NCI-H1436 treated with DMSO at 0.1 percent for 48 hours (cell line): ENCODE measurements around the gene MEF2A.

Experiments used
- DNase-seq: peaks from one replicate; lab custom pipeline; 2025; lab: John Stamatoyannopoulos, UW

The MEF2A gene

DNA sequence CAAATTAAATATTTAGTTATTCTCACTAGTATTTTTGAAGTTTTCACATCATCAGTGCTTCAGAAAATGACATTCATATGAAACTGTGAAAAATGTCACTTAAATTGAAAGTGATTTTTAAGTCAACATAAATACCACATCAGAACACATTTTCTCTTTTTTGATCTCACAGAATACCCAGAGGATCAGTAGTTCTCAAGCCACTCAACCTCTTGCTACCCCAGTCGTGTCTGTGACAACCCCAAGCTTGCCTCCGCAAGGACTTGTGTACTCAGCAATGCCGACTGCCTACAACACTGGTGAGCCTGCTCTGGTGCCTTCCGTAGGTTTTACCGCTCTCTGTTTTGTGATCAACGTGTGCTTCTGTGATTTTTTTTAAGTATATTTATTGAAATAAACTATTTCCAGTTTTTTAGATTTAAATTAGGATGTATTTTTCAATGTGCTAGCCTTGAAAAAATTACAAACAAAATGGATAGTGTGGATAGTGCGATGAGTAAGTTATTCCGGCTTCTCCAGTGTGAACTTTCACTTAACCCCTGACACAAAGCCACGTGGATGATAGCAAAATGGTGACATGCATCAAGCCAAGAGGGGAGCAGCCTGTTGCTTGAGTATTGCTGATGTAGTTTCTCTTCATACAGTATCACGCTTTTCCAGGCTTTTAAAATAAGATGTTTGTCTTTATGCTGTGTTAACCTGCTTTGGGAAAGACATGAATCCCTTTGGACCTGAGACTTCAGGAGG lies 140.9 kb downstream of the MEF2A start:
- DNase-seq = no peak

DNA sequence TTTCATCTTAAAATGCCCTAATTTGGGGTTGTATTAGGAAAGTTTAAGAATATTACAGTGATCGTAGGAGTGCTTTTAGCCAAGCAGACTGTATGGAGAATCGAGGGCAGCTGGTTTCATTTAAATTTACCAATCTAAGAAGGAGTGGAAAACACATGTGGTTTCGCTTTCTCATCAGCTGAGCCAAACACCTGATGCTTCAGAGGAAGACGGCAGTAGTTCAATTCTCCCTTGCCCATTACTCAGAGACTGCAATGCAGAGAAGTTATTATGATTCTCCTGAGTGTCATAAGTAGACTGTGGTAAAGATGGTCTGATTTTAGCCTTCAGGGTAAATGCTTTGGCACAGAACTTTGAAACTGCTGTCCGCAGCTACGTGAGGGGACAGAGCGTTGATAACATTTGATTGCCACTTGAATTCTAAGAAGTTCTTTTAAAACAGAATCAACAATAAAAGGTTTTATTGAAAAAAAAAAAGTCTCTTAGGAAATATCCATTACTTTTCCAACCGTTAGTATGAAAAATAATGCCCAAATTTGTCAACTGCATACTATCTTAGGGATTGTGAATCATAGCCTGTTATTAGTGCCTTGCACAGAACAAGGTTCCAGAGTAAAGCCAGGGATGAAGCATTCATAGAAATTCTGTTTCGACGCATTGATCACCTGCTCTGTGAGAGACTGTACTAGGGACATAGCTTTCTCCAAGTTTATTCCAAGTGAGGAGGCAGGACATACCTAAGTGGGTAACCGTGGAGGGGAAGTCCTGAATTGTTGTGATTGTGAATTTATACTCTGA lies 141.9 kb downstream of the MEF2A start:
- DNase-seq = no peak

DNA sequence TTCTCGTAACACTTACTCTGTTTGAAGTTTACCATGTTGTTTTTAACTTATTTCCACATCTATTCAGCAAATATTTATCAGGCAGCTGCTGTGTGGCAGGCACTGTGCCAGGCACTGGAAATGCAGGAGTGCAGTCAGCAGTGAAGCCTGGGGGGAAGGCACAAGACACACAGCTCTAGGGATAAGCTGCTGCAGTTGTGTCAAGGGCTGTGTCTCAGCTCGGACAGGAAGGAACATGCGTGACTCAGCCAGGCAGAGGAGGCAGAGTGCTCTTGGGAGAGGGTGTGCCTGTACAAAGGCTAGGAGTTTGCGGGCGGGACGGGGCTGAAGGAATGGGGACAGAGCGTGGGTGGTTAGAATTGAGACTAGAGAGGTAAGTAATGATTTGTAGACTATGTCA lies 142.8 kb downstream of the MEF2A start:
- DNase-seq = no peak

DNA sequence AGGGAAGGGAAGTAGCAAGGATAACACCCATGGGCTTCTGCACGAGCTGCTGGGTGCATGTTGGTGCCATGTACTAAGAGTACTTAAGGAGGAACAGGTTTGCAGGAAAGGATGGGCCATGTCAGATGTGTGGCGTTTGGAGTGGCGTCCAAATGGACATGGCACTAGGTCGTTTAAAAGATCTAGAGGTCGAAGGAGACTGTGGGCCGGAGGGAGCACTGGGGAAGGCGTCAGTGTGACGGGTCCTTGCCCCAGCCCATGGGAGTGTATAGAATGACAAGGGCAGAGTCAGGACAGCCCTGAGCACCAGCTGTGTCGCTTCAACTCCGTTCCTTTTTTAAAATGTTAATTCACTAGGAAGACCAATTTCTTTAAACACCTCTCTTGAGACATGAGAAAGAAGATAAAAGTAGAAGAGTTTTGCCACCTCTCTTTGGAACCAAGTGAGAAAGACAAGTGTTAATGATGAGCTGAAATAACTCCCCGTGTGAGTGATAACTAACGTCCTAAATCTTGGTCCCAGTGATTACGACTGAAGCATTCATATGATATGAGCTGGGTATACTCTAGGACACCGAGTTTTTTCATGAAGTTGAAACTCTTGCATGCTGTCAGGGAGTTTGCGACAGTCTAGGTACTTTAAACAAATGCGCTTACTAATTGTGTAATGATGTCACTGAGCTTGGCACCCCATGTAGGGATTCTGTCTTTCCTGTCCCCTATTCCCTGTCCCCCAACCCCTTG lies 143.6 kb downstream of the MEF2A start:
- DNase-seq = no peak

DNA sequence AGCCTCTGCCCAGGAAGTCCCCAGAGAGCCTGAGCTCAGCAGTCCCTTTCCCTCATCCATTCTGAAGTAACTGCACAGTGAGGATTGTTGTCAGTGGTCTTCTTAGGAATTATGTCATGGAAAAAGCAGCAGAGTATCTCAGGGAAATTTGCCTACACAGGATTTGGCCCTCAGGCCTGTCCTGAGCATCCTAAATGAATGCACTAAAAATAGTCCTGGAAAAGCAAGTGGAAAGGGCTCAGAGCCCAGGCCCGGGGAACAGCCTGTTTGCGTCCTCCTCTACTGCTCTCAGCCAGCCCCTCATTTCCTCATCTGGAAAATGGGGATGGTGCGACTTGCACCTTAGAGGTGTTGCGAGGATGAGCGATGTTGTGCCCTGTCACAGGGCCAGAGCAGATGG lies 145.8 kb downstream of the MEF2A start:
- no peak for DNase-seq

DNA sequence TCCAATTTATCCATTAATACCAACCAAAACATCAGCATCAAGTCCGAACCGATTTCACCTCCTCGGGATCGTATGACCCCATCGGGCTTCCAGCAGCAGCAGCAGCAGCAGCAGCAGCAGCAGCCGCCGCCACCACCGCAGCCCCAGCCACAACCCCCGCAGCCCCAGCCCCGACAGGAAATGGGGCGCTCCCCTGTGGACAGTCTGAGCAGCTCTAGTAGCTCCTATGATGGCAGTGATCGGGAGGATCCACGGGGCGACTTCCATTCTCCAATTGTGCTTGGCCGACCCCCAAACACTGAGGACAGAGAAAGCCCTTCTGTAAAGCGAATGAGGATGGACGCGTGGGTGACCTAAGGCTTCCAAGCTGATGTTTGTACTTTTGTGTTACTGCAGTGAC lies 146.6 kb downstream of the MEF2A start:
- no peak for DNase-seq

DNA sequence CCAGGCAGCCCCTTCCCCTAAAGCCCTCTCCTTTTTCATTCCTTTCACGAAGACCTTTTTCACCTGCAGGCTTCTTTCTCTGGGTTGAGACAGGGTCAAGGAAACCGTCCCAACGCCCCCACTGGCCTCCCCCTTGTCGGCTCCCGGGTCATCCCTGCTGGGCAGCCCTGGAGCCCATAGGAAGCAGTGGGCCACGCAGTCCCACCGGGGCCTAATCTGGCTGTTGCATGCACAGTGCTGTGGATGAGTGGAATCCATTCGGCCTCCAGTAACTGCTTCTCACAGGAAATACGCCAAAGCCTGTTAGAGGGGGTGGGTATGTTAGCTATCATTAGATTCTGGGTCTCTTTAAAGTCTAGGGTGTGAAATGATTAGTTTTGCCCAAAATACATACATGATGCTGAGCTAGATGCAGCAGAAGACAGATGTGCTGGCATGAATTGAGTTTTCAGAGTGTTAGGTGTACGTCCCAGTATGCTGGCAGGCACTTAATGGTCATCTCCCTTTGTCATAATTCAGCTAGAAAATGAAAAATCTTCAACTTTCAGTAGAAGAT lies 150.8 kb downstream of the MEF2A start:
- no peak for DNase-seq

DNA sequence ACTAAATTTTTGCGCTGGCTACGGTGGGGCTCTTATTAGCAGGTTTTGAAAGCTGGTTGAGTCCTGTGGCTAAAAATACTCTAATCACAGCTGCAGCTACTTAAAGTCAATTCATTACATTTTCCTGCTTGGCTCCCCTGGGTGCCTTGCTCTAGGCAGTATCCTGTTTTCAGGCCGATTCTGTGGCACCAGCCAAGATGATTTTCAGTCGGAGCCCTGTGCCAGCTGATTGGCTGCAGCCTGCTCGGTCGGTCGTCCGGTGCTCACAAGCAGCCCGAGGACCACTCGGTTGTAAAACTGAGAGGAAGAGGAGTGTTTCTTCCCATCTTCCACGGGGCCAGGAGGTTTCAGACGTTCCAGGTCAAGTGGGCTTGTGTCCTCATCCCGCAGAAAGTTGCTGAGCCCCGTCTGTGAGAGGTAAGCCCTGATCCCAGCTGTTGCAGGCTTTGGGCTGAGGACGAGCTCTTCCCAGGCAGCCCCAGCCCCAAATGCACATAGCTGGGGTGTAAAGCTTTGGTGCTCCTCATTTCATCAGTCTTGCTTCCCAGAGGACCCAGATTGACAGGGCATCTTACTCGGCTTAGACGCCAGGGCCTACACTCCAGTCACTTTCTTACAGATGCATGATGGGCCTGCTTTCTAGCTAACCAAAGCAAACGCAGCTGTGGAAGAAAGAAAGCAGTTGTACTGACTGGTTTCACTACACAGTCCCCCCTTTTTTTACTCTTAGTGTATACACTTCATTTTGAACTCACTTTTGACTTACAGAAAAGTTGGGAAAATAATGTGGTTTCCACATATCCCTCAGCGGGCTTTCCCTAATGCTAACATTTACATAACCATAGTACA lies 151.6 kb downstream of the MEF2A start:
- no peak for DNase-seq

DNA sequence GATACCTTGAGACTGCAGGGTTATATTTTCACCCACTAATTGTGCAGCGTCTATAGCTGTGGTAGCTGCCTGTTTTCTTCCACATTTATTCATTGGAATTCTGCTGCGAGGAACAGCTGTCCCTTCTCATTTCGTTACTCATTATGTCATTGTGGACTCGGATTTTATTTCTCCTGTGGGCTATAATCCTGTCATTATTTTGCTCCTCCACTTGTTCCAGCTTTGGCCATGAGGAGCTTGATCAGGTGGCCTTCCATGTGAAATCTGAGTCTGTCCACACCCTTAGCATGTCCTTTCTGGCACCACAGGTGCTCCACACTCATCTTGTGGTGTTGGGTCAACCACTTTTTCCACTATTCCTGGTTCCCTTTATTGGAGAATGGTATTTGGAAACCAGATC lies 152.6 kb downstream of the MEF2A start:
- DNase-seq = no peak

DNA sequence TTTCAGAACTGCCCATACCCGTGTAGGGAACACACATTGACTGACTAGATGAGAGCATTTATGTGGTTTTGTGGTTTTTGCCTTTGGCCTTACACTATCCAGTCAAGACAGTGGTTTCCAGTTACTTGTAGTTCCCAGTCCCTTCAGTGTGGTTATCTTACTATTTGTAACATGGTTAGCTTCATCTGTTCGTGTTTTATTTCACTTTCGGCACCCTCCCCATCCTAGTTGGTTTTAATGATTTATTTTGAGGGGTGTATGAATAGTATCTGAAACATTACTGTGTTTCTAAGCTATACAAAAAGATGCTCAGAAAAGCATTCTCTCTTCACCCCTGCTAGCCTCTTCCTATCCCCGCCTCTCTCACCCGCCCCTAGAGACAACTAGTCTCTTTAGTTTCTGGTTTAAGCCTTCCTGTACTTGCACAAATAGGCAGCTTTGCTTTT lies 153.3 kb downstream of the MEF2A start:
- no peak for DNase-seq

DNA sequence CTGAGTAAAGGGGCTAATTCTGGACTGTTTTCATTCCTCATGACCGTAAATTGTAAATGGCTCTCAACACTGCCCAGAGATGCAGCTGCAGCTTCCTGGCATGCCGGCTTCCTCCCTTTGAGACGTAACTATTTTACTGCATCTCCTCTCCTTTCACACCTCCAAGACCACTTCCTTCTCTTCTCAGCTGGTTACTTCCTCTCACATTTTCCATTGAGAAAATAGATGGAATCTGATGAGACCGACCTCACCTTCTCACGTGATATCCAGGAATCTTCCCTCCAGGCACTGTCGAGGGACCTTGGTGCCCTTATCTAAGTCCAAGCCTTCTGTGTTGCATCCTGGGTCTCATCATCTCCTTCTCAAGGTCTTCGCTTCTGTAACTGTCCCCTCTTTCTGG lies 154.7 kb downstream of the MEF2A start:
- DNase-seq = no peak

DNA sequence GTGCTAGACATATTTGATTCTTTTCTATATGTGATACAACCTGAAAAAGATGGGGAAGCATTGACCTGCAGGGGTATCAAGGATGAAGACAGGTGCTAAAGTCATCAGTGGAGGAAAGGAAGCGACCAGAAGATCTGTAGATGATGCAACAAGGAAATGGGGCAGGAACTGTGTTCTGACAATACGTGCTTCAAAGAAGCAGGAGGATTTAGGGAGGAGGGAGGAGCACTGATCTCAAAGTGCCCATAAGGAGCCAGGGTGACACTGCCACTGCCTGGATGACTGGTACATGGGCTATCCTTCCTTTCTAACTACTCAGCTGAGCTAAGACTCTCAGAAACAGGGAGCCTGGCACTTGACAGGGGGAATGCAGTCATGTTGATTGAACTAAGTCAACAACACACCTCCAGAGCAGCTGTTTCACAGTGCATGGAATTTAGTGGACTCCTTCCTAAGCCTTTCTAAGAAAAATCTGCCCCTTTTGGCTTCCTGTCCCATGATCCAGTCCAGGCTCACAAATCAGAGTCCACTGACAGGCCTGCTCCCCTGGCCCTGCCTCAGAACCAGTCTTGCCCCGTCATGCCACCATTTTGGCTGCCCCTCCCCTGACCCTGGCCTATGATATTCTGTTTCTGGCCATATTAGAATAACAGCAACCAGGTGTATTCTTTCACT lies 155.5 kb downstream of the MEF2A start:
- DNase-seq = no peak

DNA sequence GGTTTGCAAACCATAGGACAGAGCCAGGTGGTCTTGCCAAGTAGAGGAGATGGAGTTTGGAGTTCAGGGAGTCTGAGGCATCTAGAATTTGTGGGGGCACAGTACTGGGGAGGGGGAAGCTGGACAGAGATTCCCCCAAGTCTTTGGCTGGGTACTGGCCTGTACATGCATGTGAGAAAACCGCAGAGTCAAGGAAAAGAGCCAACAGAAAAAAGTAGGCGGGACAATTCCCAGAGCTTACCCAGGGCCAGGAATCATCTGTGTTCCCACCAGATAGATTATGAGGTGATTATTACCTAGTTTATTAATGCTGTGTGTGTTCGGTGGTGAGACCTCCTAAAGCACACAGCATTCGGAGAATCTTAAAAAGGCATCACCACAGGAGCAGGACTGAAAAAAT lies 156.1 kb downstream of the MEF2A start:
- no peak for DNase-seq

DNA sequence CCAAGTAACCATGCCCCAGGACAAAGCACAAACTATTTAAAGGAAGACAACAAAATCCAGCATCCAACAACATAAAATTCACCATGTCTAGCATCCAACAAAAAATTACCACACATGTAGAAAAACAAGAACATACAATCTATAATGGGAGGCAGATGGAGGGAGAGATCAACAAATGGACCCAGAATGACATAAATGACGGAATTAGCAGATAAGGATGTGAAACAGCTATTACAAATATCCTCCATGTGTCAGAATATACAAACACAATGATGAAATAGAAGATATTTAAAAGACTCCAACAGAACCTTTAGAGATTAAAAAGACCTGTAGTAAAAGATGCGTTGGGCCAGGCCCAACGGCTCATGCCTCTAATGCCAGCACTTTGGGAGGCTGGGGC lies 156.6 kb downstream of the MEF2A start:
- no peak for DNase-seq

DNA sequence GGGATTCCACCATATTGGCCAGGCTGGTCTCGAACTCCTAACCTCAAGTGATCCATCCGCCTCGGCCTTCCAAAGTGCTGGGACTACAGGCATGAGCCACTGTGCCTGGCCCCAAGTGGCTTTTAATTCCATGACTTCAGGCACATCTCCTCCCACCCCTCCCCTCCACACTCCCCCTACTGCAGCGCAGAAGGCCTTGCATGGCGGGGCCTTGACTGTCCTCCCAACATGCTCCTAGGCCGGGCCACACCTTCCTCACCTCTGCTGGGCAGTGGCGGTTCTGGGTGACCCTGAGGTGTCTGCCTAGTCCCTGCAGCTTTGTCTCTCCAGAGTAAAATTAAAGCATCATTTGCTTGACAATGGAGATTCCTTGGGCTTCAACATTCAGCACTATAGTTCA lies 160.5 kb downstream of the MEF2A start:
- no peak for DNase-seq

DNA sequence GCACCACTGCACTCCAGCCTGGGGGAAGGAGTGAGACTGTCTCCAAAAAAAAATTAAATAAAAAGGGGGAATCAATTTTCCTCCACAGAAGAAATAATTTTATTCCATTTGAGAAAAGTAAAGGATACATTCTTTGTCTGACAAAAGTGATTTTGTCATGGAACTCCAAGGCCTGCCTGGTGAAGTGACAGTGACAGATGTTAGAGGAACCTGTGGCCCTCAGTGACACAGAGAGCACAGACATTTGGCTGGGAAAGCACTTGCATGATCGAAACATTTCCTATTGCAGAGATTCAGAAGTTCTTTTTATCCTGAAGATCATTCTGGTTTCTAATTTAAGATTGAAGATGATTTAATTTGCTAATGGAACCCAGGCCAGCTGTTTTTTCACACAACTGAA lies 161.5 kb downstream of the MEF2A start:
- DNase-seq = no peak

DNA sequence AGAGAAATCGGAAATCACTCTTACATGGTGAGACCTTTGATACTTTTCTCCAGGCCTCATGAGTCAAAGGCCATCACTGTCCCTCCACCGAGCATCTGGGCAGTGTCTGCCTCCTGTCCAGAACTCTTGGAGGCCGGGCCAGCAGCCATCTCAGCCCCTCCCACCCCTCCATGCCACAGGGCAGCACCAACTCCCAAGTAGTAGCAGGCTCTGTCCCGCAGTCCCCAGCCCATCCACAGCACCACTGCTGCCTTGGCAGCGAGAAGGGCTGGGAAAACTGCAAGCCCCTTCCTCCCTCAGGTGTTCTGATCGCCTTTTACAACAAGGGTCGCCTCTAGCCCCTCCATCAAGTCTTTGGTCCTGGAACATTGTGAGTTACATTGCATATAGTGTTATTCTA lies 161.9 kb downstream of the MEF2A start:
- DNase-seq = no peak

DNA sequence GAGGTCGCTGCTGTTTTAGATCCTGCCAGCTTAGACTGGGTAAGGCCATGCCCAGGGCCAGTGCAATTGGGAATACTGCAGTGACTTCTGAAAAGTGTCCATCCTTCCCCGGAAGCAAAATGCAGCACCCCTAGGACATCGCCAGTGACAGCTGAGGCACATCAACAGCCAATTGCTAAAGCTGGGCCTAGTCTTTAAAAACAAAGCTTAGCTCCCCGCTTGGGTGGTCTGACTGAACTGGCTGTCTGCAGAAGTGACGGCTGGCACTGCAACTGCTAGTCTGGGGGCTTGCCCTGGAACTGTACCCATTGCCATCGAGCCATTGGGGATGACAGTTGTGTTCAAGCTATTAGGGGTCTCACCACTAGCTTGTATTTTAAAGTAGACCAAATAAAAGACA lies 163.1 kb downstream of the MEF2A start:
- DNase-seq = no peak

DNA sequence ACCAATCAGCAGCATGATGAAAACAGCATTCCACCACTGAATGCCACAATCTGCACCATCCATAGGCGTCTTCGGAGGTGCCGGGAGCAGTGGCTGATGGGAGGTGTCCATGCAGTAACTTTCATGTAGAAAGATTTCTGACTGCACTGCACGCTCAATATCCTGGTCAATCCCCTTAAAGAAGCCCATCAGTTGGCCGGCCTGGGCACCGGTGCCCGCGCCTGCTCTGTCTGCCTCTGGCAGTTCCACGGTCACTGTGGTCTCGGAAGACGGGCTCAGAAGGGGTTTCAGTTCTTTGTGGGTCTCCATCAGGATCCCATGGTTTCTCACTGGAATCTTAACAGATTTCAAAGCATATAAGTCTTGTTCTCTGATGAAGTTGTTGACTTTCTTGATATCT lies 163.5 kb downstream of the MEF2A start:
- DNase-seq = no peak

DNA sequence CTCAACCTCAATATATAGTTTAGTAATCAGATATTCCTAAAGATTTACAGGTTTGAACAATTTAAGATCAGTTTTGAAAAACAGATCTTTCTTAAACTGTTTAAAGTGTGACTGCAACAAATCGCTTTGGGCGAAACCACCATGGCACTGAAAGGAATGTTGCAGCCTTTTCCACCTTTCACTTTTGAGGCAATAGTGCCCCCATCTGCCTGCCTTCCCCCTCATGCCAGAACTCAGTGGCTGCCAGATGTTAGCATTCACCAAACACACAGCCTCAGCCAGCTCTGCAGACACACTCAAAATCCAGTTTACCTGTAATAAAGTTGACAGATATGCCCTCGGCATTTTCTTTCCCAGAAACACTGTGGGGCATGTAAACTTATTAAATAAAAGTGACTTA lies 164.1 kb downstream of the MEF2A start:
- DNase-seq = no peak
